ENCODE data around the gene MRPS15.
A peak's percentile ranks its signal among the peaks of the same experiment; 100 is the strongest.

The MRPS15 gene

GRCh38 chr1:36417931-36418330, 46.3 kb downstream of the MRPS15 start:
- DNase-seq = no peak

- no peak for DNase-seq
Measured at GRCh38 chr1:36415661-36416326, 48.4 kb downstream of the MRPS15 start.

- DNase-seq = no peak
Measured at GRCh38 chr1:36414384-36414783, 49.8 kb downstream of the MRPS15 start.

GRCh38 chr1:36411674-36412648, 52.2 kb downstream of the MRPS15 start:
- peak; percentile 52 for DNase-seq

GRCh38 chr1:36408479-36408878, 55.7 kb downstream of the MRPS15 start:
- no peak for DNase-seq

GRCh38 chr1:36406440-36406839, 57.7 kb downstream of the MRPS15 start:
- no peak for DNase-seq

Data from RPMI8226 (cell line).